Muscle of leg (tissue), 11 donors: Measurements from ENCODE around the gene MARK4. TPM values are rescaled to one million over a fixed set of nuclear protein-coding genes. Genes with fewer than 3 reads are reported as not detected.
A peak's percentile ranks its signal among the peaks of the same experiment; 100 is the strongest.

Experiments used
- DNase-seq: peaks from one replicate; pipeline ENCODE4 v3.0.0; 2013
- H3K27ac ChIP-seq: one replicate; pipeline ENCODE4 v1.5.1; 2013; ENCODE audit warnings: mild to moderate bottlenecking, low read length, control low read depth
- H3K27me3 ChIP-seq: one replicate; pipeline ENCODE4 v1.6.1; 2013; ENCODE audit warnings: low read length; ENCODE audit not compliant: control insufficient read depth, insufficient read depth
- H3K36me3 ChIP-seq: one replicate; pipeline ENCODE4 v1.6.1; 2013; ENCODE audit warnings: low read length; ENCODE audit not compliant: control insufficient read depth, insufficient read depth
- H3K4me1 ChIP-seq: one replicate; pipeline ENCODE4 v1.6.1; 2013; ENCODE audit warnings: low read length; ENCODE audit not compliant: control insufficient read depth, insufficient read depth
- H3K4me3 ChIP-seq: one replicate; pipeline ENCODE4 v1.5.1; 2013; ENCODE audit warnings: low read length, control low read depth
- H3K9me3 ChIP-seq: replicated peaks from 2 replicates; pipeline ENCODE4 v1.6.1; 2013; ENCODE audit warnings: low read depth, low read length; ENCODE audit not compliant: control insufficient read depth
- WGBS: methylation state at CpG from one replicate; pipeline ENCODE4 v1.1.5; 2013; ENCODE audit warnings: missing lambda C conversion rate; ENCODE audit not compliant: insufficient coverage; 5-methylcytosine and 5-hydroxymethylcytosine counted together
- polyA plus RNA-seq, 8 donors: library from polyadenylated mRNA; unstranded; fragments of 120-200 nt; gene quantifications; one replicate each; pipeline versions ENCODE4 v1.2.1 to v1.2.3, GENCODE V29; 2013; ENCODE audit warnings: inconsistent platforms in 1 of 8, low replicate concordance in 1 of 8; ENCODE audit not compliant: insufficient read length in 8 of 8, insufficient read depth in 1 of 8
- total RNA-seq: library from RNA; stranded (reverse); fragments of 120-200 nt; gene quantifications from one replicate; pipeline ENCODE4 v1.2.4, GENCODE V29; 2013

The MARK4 gene
- total and polyA plus RNA-seq, 9 donors = 11.1 to 38.9 (median 35.6) TPM

DNA sequence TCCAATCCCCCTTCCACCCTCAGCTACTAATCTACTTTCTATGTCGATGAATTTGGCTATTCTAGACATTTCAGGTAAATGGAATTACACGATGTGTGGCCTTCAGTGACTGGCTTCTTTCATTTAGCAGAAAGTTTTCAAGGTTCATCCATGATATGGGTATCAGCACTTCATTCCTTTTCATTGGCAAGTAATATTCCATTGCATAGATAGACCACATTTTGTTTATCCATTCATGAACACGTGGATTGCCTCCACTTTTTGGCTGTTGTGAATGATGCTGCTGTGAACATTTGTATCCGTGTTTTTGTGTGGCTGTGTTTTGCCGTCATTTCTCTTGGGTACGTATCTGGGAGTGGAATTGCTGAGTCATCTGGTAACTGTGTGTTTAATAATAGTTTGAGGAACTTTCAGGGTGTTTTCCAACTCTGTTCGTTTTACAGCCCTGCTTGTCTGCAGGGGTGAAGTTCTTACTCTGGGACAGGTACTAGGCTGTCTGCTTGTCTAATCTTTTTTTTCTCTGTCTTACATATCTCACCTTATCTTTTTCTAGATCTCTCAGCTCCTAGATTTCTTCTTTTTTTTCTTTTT, 32.5 kb downstream of the MARK4 start:
- Histone ChIP-seq H3K27me3 (no peaks in the 10 kb centered on the region), H3K36me3 (peaks cover 61% of the 10 kb centered on the region), H3K9me3 (no peaks in the 10 kb centered on the region), H3K4me1 (no peaks in the 10 kb centered on the region), H3K4me3 (no peak overlapping the region), H3K27ac (no peak overlapping the region)
- peak; percentile 45 for DNase-seq
- 88% methylated on average over 6 of the region's 7 CpGs for WGBS

DNA sequence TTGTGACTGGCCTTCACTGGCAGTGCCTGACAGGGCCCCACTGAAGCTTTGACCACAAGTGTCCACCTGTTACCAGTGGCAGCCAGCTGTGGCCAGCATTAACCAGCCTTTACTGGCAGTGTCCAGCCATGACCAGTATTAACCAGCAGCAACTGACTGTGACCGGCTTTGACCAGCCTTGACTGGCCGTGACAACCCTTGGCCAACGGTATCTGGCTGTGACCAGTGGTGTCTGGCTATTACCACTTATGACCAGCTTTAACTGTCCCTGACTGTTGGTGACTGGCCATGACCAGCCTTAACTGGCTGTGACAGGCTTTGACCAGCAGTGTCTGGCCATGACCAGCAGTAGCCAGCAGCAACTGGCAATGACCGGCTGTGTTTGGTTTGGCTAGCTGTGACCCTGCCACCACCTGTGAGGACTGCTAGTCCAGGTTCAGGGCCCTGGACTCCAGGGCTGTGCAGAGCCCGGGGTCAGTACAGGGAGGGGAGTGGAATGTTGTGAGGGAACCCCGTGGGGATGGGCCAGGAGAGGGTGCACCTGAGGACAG, 39.4 kb downstream of the MARK4 start:
- peaks cover 10% of the 10 kb centered on the region for H3K4me1 ChIP-seq
- peaks cover 51% of the 10 kb centered on the region for H3K36me3 ChIP-seq
- peaks cover 14% of the 10 kb centered on the region for H3K9me3 ChIP-seq
- H3K4me3 ChIP-seq = no peak overlapping the region
- no peak overlapping the region for H3K27ac ChIP-seq
- 95% methylated on average over 6 of the region's 6 CpGs for WGBS
- no peaks in the 10 kb centered on the region for H3K27me3 ChIP-seq
- DNase-seq = no peak

DNA sequence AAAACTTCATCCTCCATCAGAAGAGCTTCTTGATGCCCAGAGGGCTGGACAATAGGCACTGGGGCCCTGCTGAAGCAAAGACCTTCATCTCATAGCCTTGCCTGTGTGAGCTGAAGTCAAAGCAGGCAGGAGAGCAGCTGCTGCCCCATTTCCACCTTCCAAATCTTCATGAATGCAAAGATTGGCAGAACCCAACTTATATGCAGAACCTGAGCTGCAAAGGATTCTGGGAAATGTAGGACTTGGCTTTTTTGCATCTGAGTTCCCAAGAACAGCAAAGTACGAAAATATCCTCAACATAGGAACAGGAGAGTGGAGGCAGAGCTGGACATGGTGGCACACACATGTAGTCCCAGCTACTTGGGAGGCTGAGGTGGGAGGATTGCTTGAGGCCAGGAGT, 40.8 kb downstream of the MARK4 start:
- H3K36me3 ChIP-seq = peaks cover 54% of the 10 kb centered on the region
- H3K27ac ChIP-seq = no peak overlapping the region
- peaks cover 10% of the 10 kb centered on the region for H3K4me1 ChIP-seq
- H3K27me3 ChIP-seq = no peaks in the 10 kb centered on the region
- DNase-seq = no peak
- 100% methylated on average over 1 of the region's 1 CpG for WGBS
- no peak overlapping the region for H3K4me3 ChIP-seq
- H3K9me3 ChIP-seq = peaks cover 14% of the 10 kb centered on the region

DNA sequence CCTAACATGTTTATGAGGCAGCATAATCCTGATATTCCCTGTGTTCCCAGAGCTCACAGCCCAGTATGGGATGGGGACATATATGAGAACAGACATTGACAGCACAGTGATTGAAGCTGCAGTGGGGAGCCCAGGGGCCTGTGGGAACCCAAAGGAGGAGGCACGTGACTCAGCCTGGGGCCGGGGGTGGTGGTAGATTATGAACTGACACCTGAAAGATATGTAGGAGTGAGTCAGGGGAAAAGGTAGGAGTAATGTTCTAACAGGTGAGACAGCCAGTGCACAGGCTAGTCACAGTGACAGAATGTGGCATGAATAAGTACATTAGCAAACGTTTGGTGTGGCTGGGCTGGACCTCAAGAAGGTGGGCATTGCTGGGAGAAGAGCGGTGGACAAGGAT, 42.6 kb downstream of the MARK4 start:
- peaks cover 14% of the 10 kb centered on the region for H3K9me3 ChIP-seq
- peaks cover 10% of the 10 kb centered on the region for H3K4me1 ChIP-seq
- peaks cover 58% of the 10 kb centered on the region for H3K36me3 ChIP-seq
- no peaks in the 10 kb centered on the region for H3K27me3 ChIP-seq
- WGBS = 91% methylated on average over 3 of the region's 4 CpGs
- no peak for DNase-seq
- no peak overlapping the region for H3K4me3 ChIP-seq
- no peak overlapping the region for H3K27ac ChIP-seq

DNA sequence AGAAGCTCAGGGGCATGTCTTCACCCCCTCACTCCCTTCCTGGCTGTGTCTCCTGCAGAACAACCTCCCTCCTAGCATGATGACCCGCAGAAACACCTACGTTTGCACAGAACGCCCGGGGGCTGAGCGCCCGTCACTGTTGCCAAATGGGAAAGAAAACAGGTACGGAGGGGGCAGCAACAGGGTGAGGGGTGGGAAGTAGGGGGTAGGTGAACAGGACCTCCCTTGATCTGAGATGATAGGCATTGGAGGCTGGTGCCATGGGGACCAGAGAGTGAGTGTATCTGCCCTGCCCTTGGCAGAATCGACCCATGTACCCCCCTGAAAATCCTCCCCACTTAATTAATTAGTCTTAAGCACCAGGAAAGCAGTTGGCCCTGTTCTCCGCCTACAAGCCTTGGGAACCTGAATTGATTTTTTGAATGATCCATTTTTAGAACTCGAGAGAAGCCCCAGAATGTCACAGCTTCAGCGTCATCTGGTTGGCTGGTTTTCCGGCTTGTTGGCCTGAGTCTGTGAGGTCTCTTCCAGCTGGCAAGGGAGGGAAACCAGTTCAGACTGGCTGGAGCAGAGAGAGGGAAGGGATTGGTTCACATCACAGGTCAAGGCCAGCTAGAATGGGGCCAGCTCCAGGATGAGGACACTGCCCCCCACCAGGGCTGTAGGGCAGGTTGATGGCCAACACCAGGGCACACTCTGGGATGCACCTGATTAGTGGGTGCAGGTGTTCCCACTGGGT, 43.4 kb downstream of the MARK4 start:
- WGBS = 35% methylated on average over 4 of the region's 12 CpGs
- H3K4me3 ChIP-seq = no peak overlapping the region
- peaks cover 10% of the 10 kb centered on the region for H3K4me1 ChIP-seq
- peaks cover 58% of the 10 kb centered on the region for H3K36me3 ChIP-seq
- no peak overlapping the region for H3K27ac ChIP-seq
- H3K9me3 ChIP-seq = peaks cover 14% of the 10 kb centered on the region
- no peaks in the 10 kb centered on the region for H3K27me3 ChIP-seq
- peak; percentile 64 for DNase-seq

DNA sequence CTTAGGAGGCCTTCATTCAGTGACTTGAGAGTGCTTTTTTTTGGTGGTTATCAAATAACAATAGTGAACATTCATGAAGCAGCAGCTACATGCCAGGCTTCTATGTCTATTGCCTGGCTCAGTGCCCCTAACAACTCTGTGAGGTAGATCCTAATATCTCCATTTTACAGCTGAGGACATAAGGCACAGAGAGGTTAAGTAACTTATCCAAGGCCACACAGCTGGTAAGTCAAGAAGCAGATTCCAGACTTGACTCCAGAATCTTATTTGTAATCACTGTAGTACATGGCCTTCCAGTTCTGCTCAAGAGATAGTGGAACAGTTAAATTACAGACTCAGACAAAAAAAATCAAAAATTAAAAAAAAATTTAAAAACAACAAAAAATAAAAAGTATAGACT, 44.8 kb downstream of the MARK4 start:
- Histone ChIP-seq H3K9me3 (peaks cover 14% of the 10 kb centered on the region), H3K4me3 (no peak overlapping the region), H3K4me1 (peaks cover 13% of the 10 kb centered on the region), H3K27ac (no peak overlapping the region), H3K27me3 (no peaks in the 10 kb centered on the region), H3K36me3 (peaks cover 55% of the 10 kb centered on the region)
- no peak for DNase-seq

DNA sequence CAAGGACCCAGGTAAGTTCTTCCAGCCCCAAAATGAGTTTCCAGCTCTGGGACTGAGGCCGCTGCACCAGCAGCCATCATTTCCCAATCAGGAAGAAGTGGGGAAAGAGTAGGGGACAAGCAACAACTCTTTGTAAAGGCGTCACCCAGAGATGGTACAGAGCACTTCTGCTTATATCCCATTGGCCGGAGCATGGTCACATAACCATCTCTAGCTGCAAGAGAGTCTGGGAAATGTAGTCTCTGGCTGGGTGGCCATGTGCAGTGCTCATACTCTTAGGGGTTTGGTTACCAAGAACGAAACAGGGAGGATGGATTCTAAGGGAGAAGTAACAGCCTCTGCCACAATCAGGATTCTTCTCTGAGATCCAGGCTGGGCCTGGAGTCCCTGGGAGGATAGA, 45.3 kb downstream of the MARK4 start:
- no peak for DNase-seq
- peaks cover 13% of the 10 kb centered on the region for H3K4me1 ChIP-seq
- H3K4me3 ChIP-seq = no peak overlapping the region
- no peaks in the 10 kb centered on the region for H3K27me3 ChIP-seq
- H3K27ac ChIP-seq = no peak overlapping the region
- 100% methylated on average over 2 of the region's 4 CpGs for WGBS
- peaks cover 14% of the 10 kb centered on the region for H3K9me3 ChIP-seq
- H3K36me3 ChIP-seq = peaks cover 52% of the 10 kb centered on the region

DNA sequence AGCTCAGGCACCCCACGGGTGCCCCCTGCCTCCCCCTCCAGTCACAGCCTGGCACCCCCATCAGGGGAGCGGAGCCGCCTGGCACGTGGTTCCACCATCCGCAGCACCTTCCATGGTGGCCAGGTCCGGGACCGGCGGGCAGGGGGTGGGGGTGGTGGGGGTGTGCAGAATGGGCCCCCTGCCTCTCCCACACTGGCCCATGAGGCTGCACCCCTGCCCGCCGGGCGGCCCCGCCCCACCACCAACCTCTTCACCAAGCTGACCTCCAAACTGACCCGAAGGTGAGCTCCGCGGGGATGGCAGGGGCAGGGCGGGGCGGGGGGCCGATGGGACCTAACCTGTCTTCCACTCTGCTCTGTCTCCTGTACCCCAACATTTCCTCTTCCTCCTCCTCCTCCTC, 46.6 kb downstream of the MARK4 start:
- H3K4me1 ChIP-seq = peaks cover 13% of the 10 kb centered on the region
- no peak overlapping the region for H3K4me3 ChIP-seq
- 100% methylated on average over 6 of the region's 18 CpGs for WGBS
- peaks cover 44% of the 10 kb centered on the region for H3K36me3 ChIP-seq
- no peak overlapping the region for H3K27ac ChIP-seq
- H3K27me3 ChIP-seq = no peaks in the 10 kb centered on the region
- peaks cover 9% of the 10 kb centered on the region for H3K9me3 ChIP-seq
- no peak for DNase-seq

DNA sequence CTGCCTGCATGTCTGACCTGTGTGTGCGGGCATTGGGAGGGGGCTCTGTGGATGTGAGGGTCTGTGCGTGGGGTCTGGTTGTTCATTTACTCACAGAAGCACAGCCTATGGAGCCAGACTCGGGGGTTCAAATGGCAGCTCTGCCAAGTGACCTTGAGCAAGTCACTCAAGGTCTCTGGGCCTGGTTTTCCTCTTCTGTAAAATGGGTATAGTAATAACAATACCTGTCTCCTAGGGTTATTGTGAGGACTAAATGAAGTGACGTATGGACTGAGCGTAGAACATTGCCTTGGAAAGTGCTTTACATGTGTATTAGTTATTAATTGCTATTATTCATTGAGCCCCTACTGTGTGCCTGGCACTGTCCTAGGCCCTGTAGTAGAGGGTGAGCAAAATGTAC, 47.2 kb downstream of the MARK4 start:
- DNase-seq = no peak
- Histone ChIP-seq H3K4me3 (no peak overlapping the region), H3K9me3 (peaks cover 4% of the 10 kb centered on the region), H3K4me1 (peaks cover 13% of the 10 kb centered on the region), H3K36me3 (peaks cover 43% of the 10 kb centered on the region), H3K27ac (no peak overlapping the region), H3K27me3 (no peaks in the 10 kb centered on the region)
- WGBS = no CpG with 5 or more reads among the region's 5 CpGs

DNA sequence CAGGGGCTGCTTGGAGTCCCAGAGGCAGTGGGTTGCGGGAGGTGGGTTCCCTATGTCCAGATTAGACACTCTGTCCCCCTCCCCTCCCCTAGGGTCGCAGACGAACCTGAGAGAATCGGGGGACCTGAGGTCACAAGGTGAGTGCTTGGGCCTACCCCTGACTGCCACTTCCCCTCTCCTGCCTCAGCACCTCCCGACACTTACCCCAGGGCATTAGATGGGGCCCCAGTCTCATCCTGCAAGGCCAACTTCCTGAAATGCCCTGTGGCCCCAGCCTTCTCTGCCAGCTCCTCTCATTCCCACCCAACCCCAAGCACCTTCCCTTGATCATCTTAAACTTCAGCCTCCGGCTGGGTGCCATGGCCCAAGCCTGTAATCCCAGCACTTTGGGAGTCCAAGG, 48.6 kb downstream of the MARK4 start:
- WGBS = 84% methylated on average over 3 of the region's 6 CpGs
- Histone ChIP-seq H3K4me3 (no peak overlapping the region), H3K36me3 (peaks cover 41% of the 10 kb centered on the region), H3K9me3 (peaks cover 5% of the 10 kb centered on the region), H3K27ac (no peak overlapping the region), H3K4me1 (peaks cover 5% of the 10 kb centered on the region), H3K27me3 (no peaks in the 10 kb centered on the region)
- DNase-seq = no peak
